ENCODE data around the gene OLFML1. TPM values are rescaled to one million over a fixed set of nuclear protein-coding genes. Genes with fewer than 3 reads are reported as not detected.

OLFML1 gene
- polyA plus RNA-seq, 2 of the 4 experiments (the other 2 are of a cell fraction), result not detected

- no peak for FAIRE-seq
- no peak for ATAC-seq
- no peak for TF ChIP-seq HES2 (IDR thresholded peaks at IDR 0.05)
- no peak for TF ChIP-seq HOXB13 (CRISPR knock-in tag; IDR thresholded peaks at IDR 0.05; ENCODE audit: low read depth)
- TF ChIP-seq CBX2 (IDR thresholded peaks at IDR 0.05; ENCODE audit: borderline replicate concordance, low read depth), result no peak
- no peak for TF ChIP-seq EP300 (IDR thresholded peaks at IDR 0.05)
- TF ChIP-seq FOSB (CRISPR knock-in tag; IDR thresholded peaks at IDR 0.05), result no peak
- TF ChIP-seq, protein P1, sequence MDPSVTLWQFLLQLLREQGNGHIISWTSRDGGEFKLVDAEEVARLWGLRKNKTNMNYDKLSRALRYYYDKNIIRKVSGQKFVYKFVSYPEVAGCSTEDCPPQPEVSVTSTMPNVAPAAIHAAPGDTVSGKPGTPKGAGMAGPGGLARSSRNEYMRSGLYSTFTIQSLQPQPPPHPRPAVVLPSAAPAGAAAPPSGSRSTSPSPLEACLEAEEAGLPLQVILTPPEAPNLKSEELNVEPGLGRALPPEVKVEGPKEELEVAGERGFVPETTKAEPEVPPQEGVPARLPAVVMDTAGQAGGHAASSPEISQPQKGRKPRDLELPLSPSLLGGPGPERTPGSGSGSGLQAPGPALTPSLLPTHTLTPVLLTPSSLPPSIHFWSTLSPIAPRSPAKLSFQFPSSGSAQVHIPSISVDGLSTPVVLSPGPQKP (IDR thresholded peaks at IDR 0.05; ENCODE audit: low read depth, low read length), result no peak
- TF ChIP-seq SMC3 (IDR thresholded peaks at IDR 0.05), result no peak
- no peak for TF ChIP-seq NR3C1 (IDR thresholded peaks at IDR 0.05)
- no peak for TF ChIP-seq RFX5 (IDR thresholded peaks at IDR 0.05)
- no peak for TF ChIP-seq MYC (IDR thresholded peaks at IDR 0.05; ENCODE audit: borderline replicate concordance, low read length)
- TF ChIP-seq, protein P2, sequence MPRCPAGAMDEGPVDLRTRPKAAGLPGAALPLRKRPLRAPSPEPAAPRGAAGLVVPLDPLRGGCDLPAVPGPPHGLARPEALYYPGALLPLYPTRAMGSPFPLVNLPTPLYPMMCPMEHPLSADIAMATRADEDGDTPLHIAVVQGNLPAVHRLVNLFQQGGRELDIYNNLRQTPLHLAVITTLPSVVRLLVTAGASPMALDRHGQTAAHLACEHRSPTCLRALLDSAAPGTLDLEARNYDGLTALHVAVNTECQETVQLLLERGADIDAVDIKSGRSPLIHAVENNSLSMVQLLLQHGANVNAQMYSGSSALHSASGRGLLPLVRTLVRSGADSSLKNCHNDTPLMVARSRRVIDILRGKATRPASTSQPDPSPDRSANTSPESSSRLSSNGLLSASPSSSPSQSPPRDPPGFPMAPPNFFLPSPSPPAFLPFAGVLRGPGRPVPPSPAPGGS (IDR thresholded peaks at IDR 0.05), result no peak
- POLR2A ChIA-PET, result no interaction called here
- H3K4me3 ChIP-seq, result no peak overlapping the region
- no peaks in the 10 kb centered on the region for H3K9me3 ChIP-seq
- WGBS (ENCODE audit: missing lambda C conversion rate), result 37% methylated on average over 3 of the region's 3 CpGs
- H3K4me2 ChIP-seq, result no peak overlapping the region
- H3K27ac ChIP-seq, result no peak overlapping the region
- H3K4me1 ChIP-seq, result no peaks in the 10 kb centered on the region
- no peak for DNase-seq (ENCODE audit: low read depth in 1 of 2, low spot score in 1 of 2)
- CTCF ChIA-PET, result interaction anchor here (1.1 kb wide), 1 partner anchor 206 kb away, joined by 3 read pairs; no protein-coding TSS in a partner anchor
Measured at GRCh38 chr11:7484131-7484530, 1.2 kb upstream of the OLFML1 start.

DNA sequence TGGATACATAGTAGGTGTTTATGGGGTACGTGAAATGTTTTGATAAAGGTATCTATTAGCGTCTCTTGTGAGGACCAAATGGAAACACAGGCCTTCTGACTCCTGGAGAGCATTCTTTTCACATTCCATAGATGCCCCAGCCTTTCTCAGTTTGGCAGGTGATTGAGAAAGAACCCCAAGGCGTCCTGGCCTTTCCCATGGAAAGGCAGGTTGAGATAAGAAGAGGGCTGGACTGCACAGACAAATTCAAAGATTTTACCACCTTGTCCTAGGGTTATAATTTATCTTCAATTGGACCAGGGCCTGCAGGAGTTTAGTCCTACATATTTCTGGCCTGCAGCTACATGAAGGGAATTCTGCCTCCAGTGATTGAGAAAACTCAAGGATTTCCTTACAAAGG is 661 bp upstream of the OLFML1 start:
- TF ChIP-seq BHLHE40 (IDR thresholded peaks at IDR 0.05; ENCODE audit: low read depth, low read length) (no peak), ZFP36 (IDR thresholded peaks at IDR 0.05; ENCODE audit: borderline replicate concordance, partially characterized antibody) (no peak), FOXS1 (CRISPR knock-in tag; IDR thresholded peaks at IDR 0.05) (no peak), ZNF302 (CRISPR knock-in tag; IDR thresholded peaks at IDR 0.05) (no peak), MAZ (IDR thresholded peaks at IDR 0.05; ENCODE audit: borderline replicate concordance, low read depth, low read length) (no peak), EHF (CRISPR knock-in tag; IDR thresholded peaks at IDR 0.05) (no peak), POLR2A (IDR thresholded peaks at IDR 0.05; ENCODE audit: low read length) (no peak), RCOR1 (IDR thresholded peaks at IDR 0.05; ENCODE audit: low read depth, low read length) (no peak), ESRRA (IDR thresholded peaks at IDR 0.05; ENCODE audit: borderline replicate concordance, low read length) (no peak), PHF8 (IDR thresholded peaks at IDR 0.05; ENCODE audit: borderline replicate concordance, low read depth) (no peak), NR3C1 (IDR thresholded peaks at IDR 0.05) (no peak)
- TF ChIP-seq, protein P1 (IDR thresholded peaks at IDR 0.05; ENCODE audit: low read depth, low read length), result no peak
- no peak overlapping the region for H3K27ac ChIP-seq
- ChIA-PET POLR2A (no interaction called here), CTCF (interaction anchor here (1.1 kb wide), 2 partner anchors 28 to 205 kb away, joined by 3 to 5 read pairs; partner anchors contain the start of gene PPFIBP2)
- H3K4me3 ChIP-seq, result no peak overlapping the region
- ATAC-seq, result no peak
- no peaks in the 10 kb centered on the region for H3K9me3 ChIP-seq
- no peak overlapping the region for H3K4me2 ChIP-seq
- H3K4me1 ChIP-seq, result no peaks in the 10 kb centered on the region
- no peak for DNase-seq (ENCODE audit: low read depth in 1 of 2, low spot score in 1 of 2)
- 41% methylated on average over 3 of the region's 3 CpGs for whole genome bisulfite sequencing (ENCODE audit: missing lambda C conversion rate)
- no peak for FAIRE-seq
